ENCODE results near the gene AEBP2.

DNA sequence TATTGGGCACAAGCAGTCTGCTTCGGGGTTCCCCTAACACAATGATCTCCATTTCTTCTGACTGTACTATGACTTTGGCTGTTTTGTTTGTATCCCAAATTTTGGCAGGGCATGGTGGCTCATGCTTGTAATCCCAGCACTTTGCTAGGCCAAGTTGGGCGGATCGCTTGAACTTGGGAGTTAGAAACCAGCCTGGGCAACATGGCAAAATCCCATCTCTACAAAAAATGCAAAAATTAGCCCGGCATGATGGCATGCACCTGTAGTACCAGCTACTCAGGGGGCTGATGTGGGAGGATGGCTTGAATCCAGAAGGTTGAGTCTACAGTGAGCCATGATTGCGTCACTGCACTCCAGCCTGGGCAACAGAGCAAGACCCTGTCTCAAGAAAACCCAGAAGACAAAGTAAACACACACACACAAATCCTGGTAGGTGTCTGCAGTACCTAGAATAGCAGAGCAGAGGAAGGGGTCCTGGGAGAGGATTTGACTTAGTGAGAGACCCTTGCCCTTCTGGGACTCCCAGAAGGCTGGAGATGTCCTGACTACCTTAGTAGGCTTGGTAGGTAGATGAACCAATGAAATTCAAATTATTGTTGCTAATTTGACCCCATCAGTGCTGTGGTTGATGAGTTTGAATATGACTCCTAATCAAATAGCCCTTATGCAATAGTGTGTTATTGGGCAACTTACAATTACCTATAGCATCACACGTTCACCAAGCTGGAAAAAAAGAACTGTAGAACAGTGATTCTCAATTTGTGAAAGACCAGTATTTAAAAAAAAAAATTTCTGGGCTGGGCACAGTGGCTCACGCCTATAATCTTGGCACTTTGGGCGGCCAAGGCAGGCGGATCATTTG lies 6.8 kb upstream of the AEBP2 start:
- no peak for TF ChIP-seq GTF2F1 (IDR thresholded peaks at IDR 0.05; ENCODE audit: low read length)
- no peak for TF ChIP-seq CTCF (CRISPR knock-in tag; IDR thresholded peaks at IDR 0.05)
- TF ChIP-seq ZNF674 (CRISPR knock-in tag; IDR thresholded peaks at IDR 0.05; ENCODE audit: low read depth): no peak
- no peak for TF ChIP-seq SETDB1 (CRISPR knock-in tag; IDR thresholded peaks at IDR 0.05; ENCODE audit: borderline replicate concordance)
- TF ChIP-seq CREB1 (IDR thresholded peaks at IDR 0.05): no peak
- TF ChIP-seq CREB1 (CRISPR knock-in tag; IDR thresholded peaks at IDR 0.05): no peak
- no peak for TF ChIP-seq NR2F6 (IDR thresholded peaks at IDR 0.05)
- no peak for TF ChIP-seq NR2F6 (CRISPR knock-in tag; IDR thresholded peaks at IDR 0.05)
